NCI-H526 treated with DMSO at 0.1 percent for 48 hours (cell line): ENCODE data around the gene THEMIS2.
"Not testable (repeated sequence)": the region's sequence is repeated elsewhere in the genome, so short reads cannot be mapped to it uniquely, and the experiment has no call there.

Experiments
- DNase-seq: peaks from one replicate; lab custom pipeline; 2025; lab: John Stamatoyannopoulos, UW

The THEMIS2 gene

GRCh38 chr1:27872059-27872801 lies at the start of gene THEMIS2:
THEMIS2 (plus strand) TSS chr1:27872544; CDS start chr1:27872572, 28 bp downstream.
- peak; percentile 37 for DNase-seq

GRCh38 chr1:27823784-27824183 lies 48.6 kb upstream of the THEMIS2 start:
- DNase-seq, result no peak

GRCh38 chr1:27824411-27824810 lies 47.9 kb upstream of the THEMIS2 start:
- no peak for DNase-seq

DNA sequence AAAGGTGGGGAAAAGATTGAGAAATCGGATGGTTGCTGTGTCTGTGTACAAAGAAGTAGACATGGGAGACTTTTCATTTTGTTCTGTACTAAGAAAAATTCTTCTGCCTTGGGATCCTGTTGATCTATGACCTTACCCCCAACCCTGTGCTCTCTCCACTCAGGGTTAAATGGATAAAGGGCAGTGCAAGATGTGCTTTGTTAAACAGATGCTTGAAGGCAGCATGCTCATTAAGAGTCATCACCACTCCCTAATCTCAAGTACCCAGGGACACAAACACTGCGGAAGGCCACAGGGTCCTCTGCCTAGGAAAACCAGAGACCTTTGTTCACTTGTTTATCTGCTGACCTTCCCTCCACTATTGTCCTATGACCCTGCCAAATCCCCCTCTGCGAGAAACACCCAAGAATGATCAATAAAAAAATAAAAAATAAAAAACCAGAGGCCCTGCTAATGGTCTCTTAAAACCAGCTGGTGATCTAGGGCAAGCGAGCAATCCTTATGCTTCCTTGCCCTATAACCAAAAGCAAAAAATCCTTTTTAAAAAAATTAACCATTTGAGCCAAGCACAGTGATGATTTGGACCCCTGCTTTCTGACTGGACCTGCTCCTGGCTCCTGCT lies 42.9 kb upstream of the THEMIS2 start:
- DNase-seq, result not testable (repeated sequence)

GRCh38 chr1:27830621-27831440 lies 41.5 kb upstream of the THEMIS2 start, which contains the start of gene PPP1R8:
PPP1R8 (plus strand) TSS chr1:27830782; CDS start chr1:27830836, 54 bp downstream.
- DNase-seq, result peak; percentile 93

DNA sequence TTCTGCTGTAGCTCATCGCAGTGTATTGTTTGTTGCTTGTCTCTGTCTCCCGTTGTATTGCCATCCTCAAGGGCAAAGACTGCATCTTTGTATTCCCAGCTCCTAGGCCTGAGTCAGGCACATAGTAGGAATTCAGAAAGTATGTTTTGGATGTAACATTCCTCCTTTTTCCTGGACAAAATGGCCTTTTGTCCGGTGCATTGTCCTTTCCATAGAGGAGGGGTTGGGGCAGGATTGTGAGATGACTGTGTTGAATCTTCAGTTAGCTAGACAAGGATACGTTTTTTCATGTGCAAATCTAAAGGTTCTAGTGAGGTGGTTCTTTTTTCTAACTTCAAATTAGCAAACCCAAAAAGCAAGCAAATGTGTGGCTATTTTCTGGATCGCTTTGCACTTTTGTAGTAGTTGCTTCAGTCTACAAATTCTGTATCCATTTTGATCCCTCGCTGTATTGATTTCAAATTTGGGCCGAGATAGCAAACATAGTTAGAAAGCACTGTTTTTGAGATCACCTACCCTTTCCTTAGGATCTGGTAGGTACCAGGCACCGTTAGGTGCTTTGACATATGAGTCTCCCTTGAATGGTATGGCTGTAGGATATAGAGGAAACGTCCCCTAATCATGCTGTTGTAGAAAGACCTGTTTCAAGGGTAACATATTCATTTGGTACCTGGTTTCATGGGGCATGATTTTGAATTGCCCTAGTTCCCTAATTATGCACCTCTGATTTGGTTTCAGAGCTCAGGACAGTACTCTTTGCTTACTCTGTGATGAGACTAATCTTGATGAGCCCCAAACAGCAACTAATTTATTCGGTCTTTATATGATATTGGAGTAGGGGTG lies 40.6 kb upstream of the THEMIS2 start:
- no peak for DNase-seq

- no peak for DNase-seq
Measured at GRCh38 chr1:27832762-27833161, 39.6 kb upstream of the THEMIS2 start.

DNA sequence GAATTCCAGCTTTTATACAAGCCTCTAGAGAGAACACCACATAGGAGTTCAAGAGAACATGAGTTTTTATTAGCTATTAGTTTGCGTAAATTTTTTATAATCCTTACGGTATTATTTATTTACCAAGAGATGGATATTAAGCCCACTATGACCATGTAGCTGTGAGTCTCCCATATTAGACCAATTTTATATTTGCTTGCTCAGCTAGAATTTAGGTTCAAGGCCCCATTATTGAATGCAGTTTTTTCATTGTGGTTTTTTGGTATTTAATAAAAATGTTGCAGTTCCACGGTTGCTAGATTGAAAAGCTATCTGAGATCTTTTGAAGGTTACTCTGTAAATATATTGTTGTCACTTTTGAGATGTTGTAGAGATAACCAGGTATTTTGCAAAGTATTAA lies 38.9 kb upstream of the THEMIS2 start:
- DNase-seq, result no peak

DNA sequence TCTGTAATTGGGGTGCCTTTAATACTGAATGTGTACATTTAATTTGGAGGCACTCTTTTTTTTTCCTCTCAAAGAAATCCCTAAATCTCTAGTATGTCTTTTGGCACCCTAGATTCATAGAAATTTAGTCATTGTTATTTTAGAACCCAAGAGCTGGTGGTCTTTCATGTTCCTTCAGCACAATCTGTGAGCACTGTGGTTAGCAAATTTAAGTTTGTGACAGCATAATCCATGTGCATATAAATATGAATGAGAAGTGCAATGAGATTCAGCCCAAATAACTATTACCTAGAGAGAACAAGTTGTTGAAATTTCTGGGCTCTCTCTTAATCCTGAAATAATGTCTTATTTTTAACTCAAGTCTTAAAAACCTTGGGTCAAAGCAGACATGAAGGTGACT lies 37.3 kb upstream of the THEMIS2 start:
- DNase-seq, result no peak

DNA sequence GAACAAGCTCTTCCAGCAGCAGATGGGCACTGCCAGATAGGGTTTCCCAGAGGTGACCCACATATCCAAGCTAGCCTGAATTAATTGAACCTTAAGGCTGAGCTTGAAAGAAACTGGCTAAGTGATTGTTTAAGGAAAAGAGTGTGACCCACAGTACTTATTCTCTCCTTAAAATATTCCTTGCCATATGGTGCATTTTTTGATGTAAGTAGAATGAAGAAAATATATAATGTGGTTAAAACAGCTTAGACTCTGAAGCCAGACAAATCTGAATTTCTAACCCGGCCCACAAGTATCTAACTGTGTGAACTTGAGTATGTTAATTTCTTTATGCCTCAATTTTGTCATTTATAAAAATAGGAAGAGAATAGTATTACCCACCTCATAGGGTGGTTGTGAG lies 36.8 kb upstream of the THEMIS2 start:
- DNase-seq, result no peak

- no peak for DNase-seq
Measured at GRCh38 chr1:27849951-27850350, 22.4 kb upstream of the THEMIS2 start.

DNA sequence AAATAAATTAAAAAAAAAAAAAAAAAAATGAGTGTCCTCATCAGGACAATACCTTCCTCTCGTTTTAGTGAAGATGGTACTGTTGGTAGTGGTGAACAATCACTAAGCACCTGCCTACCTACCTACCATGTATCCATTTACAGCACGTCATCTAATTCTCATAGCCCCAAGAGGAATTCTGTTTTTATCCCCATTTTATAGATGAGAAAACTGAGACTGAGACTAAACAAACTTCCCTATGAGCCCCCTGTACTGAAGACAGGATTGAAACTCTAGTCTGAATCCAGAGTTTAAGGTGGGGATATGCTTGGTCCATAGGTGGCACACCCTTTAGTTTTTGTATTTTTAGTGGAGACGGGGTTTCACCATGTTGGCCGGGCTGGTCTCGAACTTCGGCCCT lies 17.3 kb upstream of the THEMIS2 start:
- no peak for DNase-seq

GRCh38 chr1:27856561-27857343 lies 15.6 kb upstream of the THEMIS2 start:
- DNase-seq, result no peak

DNA sequence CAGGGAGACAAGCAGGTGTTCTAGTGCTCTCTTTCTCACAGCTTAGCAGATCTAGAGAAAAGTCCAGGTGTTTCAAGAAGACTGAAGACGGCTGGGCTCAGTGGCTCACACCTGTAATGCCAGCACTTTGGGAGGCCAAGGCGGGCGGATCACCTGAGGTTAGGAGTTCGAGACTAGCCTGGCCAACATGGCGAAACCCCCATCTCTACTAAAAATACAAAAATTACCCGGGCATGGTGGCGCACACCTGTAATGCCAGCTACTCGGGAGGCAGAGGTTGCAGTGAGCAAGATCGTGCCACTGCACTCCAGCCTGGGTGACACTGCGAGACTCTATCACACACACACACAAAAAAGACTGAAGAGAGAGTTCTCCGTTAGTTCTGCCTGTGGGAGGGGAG lies 14.8 kb upstream of the THEMIS2 start:
- DNase-seq, result not testable (repeated sequence)

- DNase-seq, result peak; percentile 46
Measured at GRCh38 chr1:27858072-27858948, 14.0 kb upstream of the THEMIS2 start.

DNA sequence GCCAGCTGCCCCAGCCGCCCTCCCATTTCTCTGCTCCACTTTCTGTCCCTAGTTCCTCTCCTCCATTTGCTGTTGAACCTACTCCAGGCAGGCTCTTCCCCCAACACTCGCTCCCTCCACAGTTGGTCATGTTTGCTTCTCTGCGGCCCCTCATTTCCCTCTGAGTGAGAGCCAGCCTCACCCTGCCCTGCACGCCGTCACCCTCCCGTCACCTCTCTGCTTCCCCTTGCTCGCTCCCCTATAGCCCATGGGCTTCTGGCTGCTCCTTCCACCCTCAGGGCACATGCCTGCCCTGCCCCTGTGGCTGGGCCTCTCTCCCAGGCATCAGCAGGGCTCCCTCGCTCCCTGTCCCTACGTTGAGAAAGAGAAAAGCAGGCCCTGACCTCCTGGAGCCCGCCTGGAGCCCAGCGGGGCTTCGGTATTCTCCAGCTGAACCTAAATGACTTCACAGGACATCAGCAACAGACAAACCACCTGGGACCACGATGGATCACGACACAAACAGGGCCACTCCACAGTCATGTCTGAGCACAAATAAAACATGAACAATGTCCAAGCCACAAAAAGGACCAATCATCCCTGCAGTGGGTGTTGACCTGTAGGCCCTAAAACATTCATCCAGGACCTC lies 13.3 kb upstream of the THEMIS2 start:
- no peak for DNase-seq

- no peak for DNase-seq
Measured at GRCh38 chr1:27861436-27861835, 10.9 kb upstream of the THEMIS2 start.

GRCh38 chr1:27862004-27862403 lies 10.3 kb upstream of the THEMIS2 start:
- DNase-seq, result no peak
